MM.1S (cell line): Measurements from ENCODE around the gene HSBP1L1.

Experiments
- EZH2phosphoT487 ChIP-seq: fragments of 300-600 bp; sonication (generic); IDR thresholded peaks from 2 replicates; pipeline ENCODE4 v1.6.1; 2018; ENCODE audit warnings: antibody characterized with exemption, low read length
- TF ChIP-seq, protein P1 (sequence below): fragments of 300-600 bp; sonication (generic); IDR thresholded peaks from 2 replicates; pipeline ENCODE4 v1.5.1; 2016; ENCODE audit warnings: antibody characterized with exemption, low read length, mixed read lengths

DNA sequence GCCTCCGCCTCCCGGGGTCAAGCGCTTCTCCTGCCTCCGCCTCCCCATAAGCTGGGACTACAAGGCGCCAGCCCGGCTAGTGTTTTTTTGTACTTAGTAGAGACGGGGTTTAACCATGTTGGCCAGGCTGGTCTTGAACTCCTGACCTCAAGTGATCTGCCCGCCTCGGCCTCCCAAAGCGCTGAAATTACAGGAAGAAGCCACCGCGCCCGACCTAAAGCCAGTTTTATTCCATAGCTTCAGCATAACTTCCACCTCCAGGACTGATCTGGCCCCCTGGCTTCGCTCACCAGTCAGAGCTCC is 24.7 kb downstream of the HSBP1L1 start:
- TF ChIP-seq, protein P1, sequence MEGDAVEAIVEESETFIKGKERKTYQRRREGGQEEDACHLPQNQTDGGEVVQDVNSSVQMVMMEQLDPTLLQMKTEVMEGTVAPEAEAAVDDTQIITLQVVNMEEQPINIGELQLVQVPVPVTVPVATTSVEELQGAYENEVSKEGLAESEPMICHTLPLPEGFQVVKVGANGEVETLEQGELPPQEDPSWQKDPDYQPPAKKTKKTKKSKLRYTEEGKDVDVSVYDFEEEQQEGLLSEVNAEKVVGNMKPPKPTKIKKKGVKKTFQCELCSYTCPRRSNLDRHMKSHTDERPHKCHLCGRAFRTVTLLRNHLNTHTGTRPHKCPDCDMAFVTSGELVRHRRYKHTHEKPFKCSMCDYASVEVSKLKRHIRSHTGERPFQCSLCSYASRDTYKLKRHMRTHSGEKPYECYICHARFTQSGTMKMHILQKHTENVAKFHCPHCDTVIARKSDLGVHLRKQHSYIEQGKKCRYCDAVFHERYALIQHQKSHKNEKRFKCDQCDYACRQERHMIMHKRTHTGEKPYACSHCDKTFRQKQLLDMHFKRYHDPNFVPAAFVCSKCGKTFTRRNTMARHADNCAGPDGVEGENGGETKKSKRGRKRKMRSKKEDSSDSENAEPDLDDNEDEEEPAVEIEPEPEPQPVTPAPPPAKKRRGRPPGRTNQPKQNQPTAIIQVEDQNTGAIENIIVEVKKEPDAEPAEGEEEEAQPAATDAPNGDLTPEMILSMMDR = no peak
- TF ChIP-seq EZH2phosphoT487 = no peak
